Measurements from ENCODE around the gene CRYBB1. TPM values are rescaled to one million over a fixed set of nuclear protein-coding genes. Genes with fewer than 3 reads are reported as not detected.

Gene CRYBB1
- total and polyA plus RNA-seq, 2 donors (not counting 1 experiment from before 2014, with no cell fraction given), result 0.18 TPM; not detected in 1

DNA sequence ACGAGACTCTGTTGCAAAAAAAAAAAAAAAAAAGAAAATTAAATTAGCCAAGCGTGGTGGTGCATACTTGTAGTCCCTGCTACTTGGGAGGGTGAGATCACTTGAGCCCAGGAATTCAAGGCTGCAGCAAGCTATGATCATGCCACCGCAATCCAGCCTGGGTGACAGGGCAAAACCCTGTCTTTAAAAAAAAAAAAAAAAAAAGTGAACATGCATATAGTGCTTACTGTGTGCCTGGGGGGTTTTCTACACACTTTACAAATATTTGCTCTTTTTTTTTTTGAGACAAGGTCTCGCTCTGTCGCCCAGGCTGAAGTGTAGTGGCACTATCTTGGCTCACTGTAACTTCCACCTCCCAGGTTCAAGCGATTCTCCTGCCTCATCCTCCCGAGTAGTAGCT is 40.7 kb downstream of the CRYBB1 start:
- Histone ChIP-seq H3K9me3 (ENCODE audit: control extremely low read depth in 1 of 3, control insufficient read depth in 2 of 3, insufficient read depth in 1 of 3, low read length in 2 of 3) (no peaks in the 10 kb centered on the region), H2AFZ (ENCODE audit: insufficient read depth, low read depth, low read length, poor library complexity, severe bottlenecking) (no peak overlapping the region), H3K4me2 (replicated peaks; ENCODE audit: low read depth, low read length, poor library complexity, severe bottlenecking) (no peak overlapping the region), H3K36me3 (replicated peaks in 1 of 2; ENCODE audit: control extremely low read depth in 1 of 2, control insufficient read depth in 1 of 2, extremely low read depth in 1 of 2, insufficient read depth in 2 of 2, low read length in 1 of 2) (peaks cover 0 to 3% of the 10 kb centered on the region in 2 experiments), H3K4me1 (ENCODE audit: control insufficient read depth in 2 of 2, insufficient read depth in 2 of 2, low read length in 2 of 2) (peaks cover 33 to 46% of the 10 kb centered on the region in 2 donors), H3K4me3 (ENCODE audit: control extremely low read depth in 1 of 5, extremely low read depth in 1 of 5, insufficient read depth in 1 of 5, low read depth in 2 of 5, low read length in 4 of 5) (no peak overlapping the region), H3K27me3 (replicated peaks in 1 of 4; ENCODE audit: control extremely low read depth in 1 of 4, control insufficient read depth in 3 of 4, insufficient read depth in 4 of 4, low read length in 3 of 4) (no peaks in the 10 kb centered on the region), H3K9ac (ENCODE audit: low read length) (no peak overlapping the region), H3K79me2 (ENCODE audit: control insufficient read depth, insufficient read depth, low read length) (peaks cover 39% of the 10 kb centered on the region), H4K20me1 (ENCODE audit: control insufficient read depth, insufficient read depth, low read length, poor library complexity, severe bottlenecking) (no peaks in the 10 kb centered on the region), H3K27ac (ENCODE audit: low read length in 2 of 2) (no peak overlapping the region)
- H3K9me3 Mint-ChIP-seq (ENCODE audit: insufficient read depth), result no peaks in the 10 kb centered on the region
- H3K4me3 Mint-ChIP-seq, result no peak overlapping the region
- intact Hi-C loops (cut with micrococcal nuclease), result loop anchor here (5.0 kb wide), 1 partner anchor 40 kb away; no protein-coding TSS in a partner anchor
- CTCF ChIA-PET, result interaction anchor here (1.3 to 2.5 kb wide), 2 partner anchors 12 to 89 kb away, joined by 3 to 7 read pairs; no protein-coding TSS in a partner anchor
- DNase-seq (no peak), ATAC-seq (ENCODE audit: low read depth) (no peak)
- POLR2A ChIA-PET, result no interaction called here
- peaks cover 63% of the 10 kb centered on the region for H3K4me1 Mint-ChIP-seq
- H3K27ac Mint-ChIP-seq, result no peak overlapping the region
- WGBS (ENCODE audit: insufficient coverage), result no CpG with 5 or more reads among the region's 7 CpGs
- no peak for TF ChIP-seq EZH2 (IDR thresholded peaks at IDR 0.05; ENCODE audit: borderline replicate concordance, insufficient read depth, low read depth, low read length, poor library complexity, severe bottlenecking)
- TF ChIP-seq, protein P1, sequence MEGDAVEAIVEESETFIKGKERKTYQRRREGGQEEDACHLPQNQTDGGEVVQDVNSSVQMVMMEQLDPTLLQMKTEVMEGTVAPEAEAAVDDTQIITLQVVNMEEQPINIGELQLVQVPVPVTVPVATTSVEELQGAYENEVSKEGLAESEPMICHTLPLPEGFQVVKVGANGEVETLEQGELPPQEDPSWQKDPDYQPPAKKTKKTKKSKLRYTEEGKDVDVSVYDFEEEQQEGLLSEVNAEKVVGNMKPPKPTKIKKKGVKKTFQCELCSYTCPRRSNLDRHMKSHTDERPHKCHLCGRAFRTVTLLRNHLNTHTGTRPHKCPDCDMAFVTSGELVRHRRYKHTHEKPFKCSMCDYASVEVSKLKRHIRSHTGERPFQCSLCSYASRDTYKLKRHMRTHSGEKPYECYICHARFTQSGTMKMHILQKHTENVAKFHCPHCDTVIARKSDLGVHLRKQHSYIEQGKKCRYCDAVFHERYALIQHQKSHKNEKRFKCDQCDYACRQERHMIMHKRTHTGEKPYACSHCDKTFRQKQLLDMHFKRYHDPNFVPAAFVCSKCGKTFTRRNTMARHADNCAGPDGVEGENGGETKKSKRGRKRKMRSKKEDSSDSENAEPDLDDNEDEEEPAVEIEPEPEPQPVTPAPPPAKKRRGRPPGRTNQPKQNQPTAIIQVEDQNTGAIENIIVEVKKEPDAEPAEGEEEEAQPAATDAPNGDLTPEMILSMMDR (IDR thresholded peaks at IDR 0.05), result no peak
- no peaks in the 10 kb centered on the region for H3K27me3 Mint-ChIP-seq

- H2AFZ ChIP-seq (ENCODE audit: insufficient read depth, low read depth, low read length, poor library complexity, severe bottlenecking), result no peak overlapping the region
- ChIA-PET POLR2A (no interaction called here), CTCF (interaction anchor here (1.3 to 2.5 kb wide), 2 partner anchors 12 to 90 kb away, joined by 3 to 7 read pairs; no protein-coding TSS in a partner anchor)
- peak overlapping the region in 1 of 2 donors; percentile 13 for H3K27ac ChIP-seq (ENCODE audit: low read length in 2 of 2)
- H3K4me1 Mint-ChIP-seq, result peaks cover 66% of the 10 kb centered on the region
- no peaks in the 10 kb centered on the region for H4K20me1 ChIP-seq (ENCODE audit: control insufficient read depth, insufficient read depth, low read length, poor library complexity, severe bottlenecking)
- no peak for ATAC-seq (ENCODE audit: low read depth)
- no peak overlapping the region for H3K27ac Mint-ChIP-seq
- H3K36me3 ChIP-seq (replicated peaks in 1 of 2; ENCODE audit: control extremely low read depth in 1 of 2, control insufficient read depth in 1 of 2, extremely low read depth in 1 of 2, insufficient read depth in 2 of 2, low read length in 1 of 2), result no peaks in the 10 kb centered on the region
- peaks cover 33 to 46% of the 10 kb centered on the region in 2 donors for H3K4me1 ChIP-seq (ENCODE audit: control insufficient read depth in 2 of 2, insufficient read depth in 2 of 2, low read length in 2 of 2)
- no peaks in the 10 kb centered on the region for H3K9me3 Mint-ChIP-seq (ENCODE audit: insufficient read depth)
- no peaks in the 10 kb centered on the region for H3K27me3 Mint-ChIP-seq
- no peak overlapping the region for H3K4me3 Mint-ChIP-seq
- no peak overlapping the region for H3K9ac ChIP-seq (ENCODE audit: low read length)
- H3K9me3 ChIP-seq (ENCODE audit: control extremely low read depth in 1 of 3, control insufficient read depth in 2 of 3, insufficient read depth in 1 of 3, low read length in 2 of 3), result no peaks in the 10 kb centered on the region
- no peaks in the 10 kb centered on the region for H3K27me3 ChIP-seq (replicated peaks in 1 of 4; ENCODE audit: control extremely low read depth in 1 of 4, control insufficient read depth in 3 of 4, insufficient read depth in 4 of 4, low read length in 3 of 4)
- intact Hi-C loops (cut with micrococcal nuclease), result loop anchor here (5.0 kb wide), 1 partner anchor 39 kb away; no protein-coding TSS in a partner anchor
- H3K79me2 ChIP-seq (ENCODE audit: control insufficient read depth, insufficient read depth, low read length), result peaks cover 39% of the 10 kb centered on the region
- no peak overlapping the region for H3K4me3 ChIP-seq (ENCODE audit: control extremely low read depth in 1 of 5, extremely low read depth in 1 of 5, insufficient read depth in 1 of 5, low read depth in 2 of 5, low read length in 4 of 5)
- TF ChIP-seq EZH2 (IDR thresholded peaks at IDR 0.05; ENCODE audit: borderline replicate concordance, insufficient read depth, low read depth, low read length, poor library complexity, severe bottlenecking), result no peak
- 42% methylated on average over 8 of the region's 8 CpGs for WGBS (ENCODE audit: insufficient coverage)
- H3K4me2 ChIP-seq (replicated peaks; ENCODE audit: low read depth, low read length, poor library complexity, severe bottlenecking), result no peak overlapping the region
- no peak for DNase-seq
Measured at GRCh38 chr22:26576026-26576680, 41.7 kb downstream of the CRYBB1 start.
